OCI-LY3 (cell line): ENCODE data around the gene DHPS.

Experiments
- CTCF ChIP-seq: fragments of 200-600, 300-600 bp; sonication (generic); IDR thresholded peaks from 2 replicates; pipeline ENCODE4 v1.5.1; 2014; ENCODE audit warnings: antibody characterized with exemption, low read length, low read depth
- EZH2phosphoT487 ChIP-seq: fragments of 200-600 bp; shearing (Covaris generic); IDR thresholded peaks from 2 replicates; pipeline ENCODE4 v1.6.1; 2018; ENCODE audit warnings: antibody characterized with exemption, mixed run types, low read depth

- no peak for TF ChIP-seq CTCF
- no peak for TF ChIP-seq EZH2phosphoT487
Measured at GRCh38 chr19:12628040-12629022, 53.3 kb downstream of the DHPS start.
